GM12865 (cell line): ENCODE data around the gene ZDHHC24.

Experiments
- DNase-seq: peaks from one replicate; pipeline ENCODE4 v3.0.0; 2010; ENCODE audit warnings: low read depth
- H3K4me3 ChIP-seq: 2 replicates; pipeline ENCODE4 v1.5.1; 2011; ENCODE audit warnings: mild to moderate bottlenecking, low read depth, low read length, control low read depth
- CTCF ChIP-seq: IDR thresholded peaks from 2 replicates; pipeline ENCODE4 v1.5.1; 2011; ENCODE audit warnings: low read length, control low read depth, low read depth, inconsistent platforms; ENCODE audit not compliant: insufficient read depth; ENCODE audit errors: missing control alignments

ZDHHC24 gene

GRCh38 chr11:66559866-66560676 is 14.2 kb upstream of the ZDHHC24 start:
- no peak for DNase-seq
- no peak overlapping the region for H3K4me3 ChIP-seq
- TF ChIP-seq CTCF = no peak

- DNase-seq = no peak
- H3K4me3 ChIP-seq = no peak overlapping the region
- no peak for TF ChIP-seq CTCF
These were observed 13.5 kb upstream of the ZDHHC24 start for GRCh38 chr11:66559142-66559865.

GRCh38 chr11:66557733-66558326 is 12.0 kb upstream of the ZDHHC24 start:
- TF ChIP-seq CTCF = no peak
- DNase-seq = no peak
- H3K4me3 ChIP-seq = no peak overlapping the region

- no peak overlapping the region for H3K4me3 ChIP-seq
- no peak for DNase-seq
- no peak for TF ChIP-seq CTCF
These were observed 10.2 kb upstream of the ZDHHC24 start for GRCh38 chr11:66556086-66556485.

GRCh38 chr11:66555416-66555815 is 9.6 kb upstream of the ZDHHC24 start:
- H3K4me3 ChIP-seq = no peak overlapping the region
- TF ChIP-seq CTCF = no peak
- no peak for DNase-seq

- DNase-seq = no peak
- no peak for TF ChIP-seq CTCF
These were observed 8.8 kb upstream of the ZDHHC24 start for GRCh38 chr11:66554602-66555001.

More at GRCh38 chr11:66554602-66555001, 8.8 kb upstream of the ZDHHC24 start:
- no peak overlapping the region for H3K4me3 ChIP-seq
